HL-60/S4 treated with retinoic acid at 250 ng/mL for 4 days and 3 days (cell line): ENCODE results near the gene KLHL42.

Source experiments
- in situ Hi-C: fragments of 300-500 bp; cut with MboI; formaldehyde crosslinking; loops from 2 replicates; pipeline ENCODE4 v1.7.0; 2022; ENCODE audit warnings: low sequenced_read_pairs

KLHL42 gene

DNA sequence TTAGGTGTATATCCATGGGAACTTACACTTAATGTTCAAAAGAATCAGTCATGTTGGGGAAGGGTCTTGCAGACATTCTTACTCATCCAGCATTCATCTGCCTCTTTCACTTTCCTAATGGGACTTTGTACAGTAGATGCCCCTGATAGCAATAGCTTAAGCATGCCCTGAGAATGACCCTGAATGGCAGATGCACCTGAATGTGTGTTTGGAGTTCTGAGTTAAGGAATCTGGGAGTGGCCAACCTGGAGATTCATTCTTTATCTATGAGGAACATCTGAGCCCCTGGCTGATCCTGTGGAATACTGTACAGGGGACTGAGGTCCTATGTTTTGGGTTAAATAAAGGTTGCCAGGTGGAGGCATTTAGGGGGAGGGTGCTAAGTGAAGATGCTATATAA is 71.3 kb downstream of the KLHL42 start:
- in situ Hi-C loops: no loop called here

DNA sequence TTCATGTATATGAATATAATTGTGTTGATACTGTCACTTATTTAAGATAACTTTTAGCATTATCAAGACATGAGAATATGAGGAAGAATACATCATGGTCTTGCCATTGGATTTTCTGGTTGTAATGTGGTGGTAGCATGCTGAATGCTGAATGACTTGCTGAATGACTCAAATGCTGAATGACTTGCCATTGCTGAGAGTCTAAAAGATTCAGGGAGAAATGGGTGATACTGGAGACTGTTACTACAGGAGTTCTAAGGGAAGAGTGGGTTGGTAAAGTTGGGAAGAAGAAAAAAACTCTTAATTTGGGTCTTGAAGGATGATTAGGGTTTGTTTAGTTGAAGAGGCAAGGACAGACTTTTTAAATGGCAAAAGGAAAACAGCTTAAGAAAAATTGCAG is 72.1 kb downstream of the KLHL42 start:
- in situ Hi-C loops: no loop called here
